MM.1S (cell line): ENCODE data around the gene PDGFRB.
A peak's percentile ranks its signal among the peaks of the same experiment; 100 is the strongest.

ENCODE experiments used
- DNase-seq: peaks from one replicate; pipeline ENCODE4 v3.0.0-alpha.2; 2015
- H2AFZ ChIP-seq: fragments of 300-600 bp; sonication (generic); 2 replicates; pipeline ENCODE4 v1.6.0; 2016; ENCODE audit warnings: antibody characterized with exemption, low read length
- H3F3A ChIP-seq: fragments of 300-600 bp; sonication (generic); 2 replicates; pipeline ENCODE4 v1.6.1; 2016; ENCODE audit warnings: mild to moderate bottlenecking, antibody characterized with exemption, low read length, moderate library complexity, mixed read lengths; ENCODE audit not compliant: insufficient read depth
- H3K27ac ChIP-seq: fragments of 300-600 bp; sonication (generic); 2 replicates; pipeline ENCODE4 v1.5.1; 2016; ENCODE audit warnings: mild to moderate bottlenecking, low read length
- H3K27me3 ChIP-seq: fragments of 300-600 bp; sonication (generic); replicated peaks from 2 replicates; pipeline ENCODE4 v1.6.0; 2016; ENCODE audit warnings: low read length; ENCODE audit not compliant: insufficient read depth
- H3K36me3 ChIP-seq: fragments of 300-600 bp; sonication (generic); replicated peaks from 2 replicates; pipeline ENCODE4 v1.6.1; 2016; ENCODE audit warnings: mild to moderate bottlenecking, low read length, mixed read lengths; ENCODE audit not compliant: insufficient read depth
- H3K4me1 ChIP-seq: fragments of 300-600 bp; sonication (generic); 2 replicates; pipeline ENCODE4 v1.6.1; 2016; ENCODE audit warnings: low read length, mixed read lengths
- H3K4me2 ChIP-seq: fragments of 300-600 bp; sonication (generic); 2 replicates; pipeline ENCODE4 v1.6.0; 2016; ENCODE audit warnings: low read depth, low read length
- H3K4me3 ChIP-seq: fragments of 300-600 bp; sonication (generic); 2 replicates; pipeline ENCODE4 v1.5.1; 2016; ENCODE audit warnings: low read length, mixed read lengths
- H3K79me2 ChIP-seq: fragments of 300-600 bp; sonication (generic); 2 replicates; pipeline ENCODE4 v1.6.1; 2016; ENCODE audit warnings: mixed run types, low read length, mixed read lengths
- H3K9ac ChIP-seq: fragments of 300-600 bp; sonication (generic); 2 replicates; pipeline ENCODE4 v1.6.1; 2016; ENCODE audit warnings: low read length, mixed read lengths
- H3K9me2 ChIP-seq: fragments of 300-600 bp; sonication (generic); replicated peaks from 2 replicates; pipeline ENCODE4 v1.6.1; 2016; ENCODE audit warnings: mild to moderate bottlenecking, low read length, mixed read lengths; ENCODE audit not compliant: insufficient read depth
- H3K9me3 ChIP-seq: fragments of 300-600 bp; sonication (generic); replicated peaks from 2 replicates; pipeline ENCODE4 v1.6.1; 2016; ENCODE audit warnings: mild to moderate bottlenecking, low read length, mixed read lengths; ENCODE audit not compliant: insufficient read depth
- H4K20me1 ChIP-seq: fragments of 300-600 bp; sonication (generic); 2 replicates; pipeline ENCODE4 v1.6.1; 2016; ENCODE audit warnings: mild to moderate bottlenecking, low read length, moderate library complexity, mixed read lengths; ENCODE audit not compliant: insufficient read depth
- EZH2 ChIP-seq: fragments of 300-600 bp; sonication (generic); optimal IDR thresholded peaks from 2 replicates; pipeline ENCODE3; 2017; ENCODE audit warnings: low read depth, mild to moderate bottlenecking, antibody characterized with exemption, low read length, mixed read lengths
- EZH2phosphoT487 ChIP-seq: fragments of 300-600 bp; sonication (generic); IDR thresholded peaks from 2 replicates; pipeline ENCODE4 v1.6.1; 2018; ENCODE audit warnings: antibody characterized with exemption, low read length
- TF ChIP-seq, protein P1 (sequence below): fragments of 300-600 bp; sonication (generic); IDR thresholded peaks from 2 replicates; pipeline ENCODE4 v1.5.1; 2016; ENCODE audit warnings: antibody characterized with exemption, low read length, mixed read lengths

Gene PDGFRB

GRCh38 chr5:150156540-150156939 lies 895 bp upstream of the PDGFRB start:
- H3K4me2 ChIP-seq = peak overlapping the region; percentile 88
- H3F3A ChIP-seq = no peaks in the 10 kb centered on the region
- H3K9ac ChIP-seq = no peak overlapping the region
- H3K79me2 ChIP-seq = no peaks in the 10 kb centered on the region
- H3K4me1 ChIP-seq = no peaks in the 10 kb centered on the region
- no peak overlapping the region for H3K27ac ChIP-seq
- H4K20me1 ChIP-seq = no peaks in the 10 kb centered on the region
- no peak for DNase-seq
- peak overlapping the region; percentile 69; the same call in 1 of the 2 replicates for H3K4me3 ChIP-seq
- no peaks in the 10 kb centered on the region for H3K36me3 ChIP-seq
- no peaks in the 10 kb centered on the region for H3K9me3 ChIP-seq
- TF ChIP-seq EZH2phosphoT487 (no peak), EZH2 (no peak)
- TF ChIP-seq, protein P1, sequence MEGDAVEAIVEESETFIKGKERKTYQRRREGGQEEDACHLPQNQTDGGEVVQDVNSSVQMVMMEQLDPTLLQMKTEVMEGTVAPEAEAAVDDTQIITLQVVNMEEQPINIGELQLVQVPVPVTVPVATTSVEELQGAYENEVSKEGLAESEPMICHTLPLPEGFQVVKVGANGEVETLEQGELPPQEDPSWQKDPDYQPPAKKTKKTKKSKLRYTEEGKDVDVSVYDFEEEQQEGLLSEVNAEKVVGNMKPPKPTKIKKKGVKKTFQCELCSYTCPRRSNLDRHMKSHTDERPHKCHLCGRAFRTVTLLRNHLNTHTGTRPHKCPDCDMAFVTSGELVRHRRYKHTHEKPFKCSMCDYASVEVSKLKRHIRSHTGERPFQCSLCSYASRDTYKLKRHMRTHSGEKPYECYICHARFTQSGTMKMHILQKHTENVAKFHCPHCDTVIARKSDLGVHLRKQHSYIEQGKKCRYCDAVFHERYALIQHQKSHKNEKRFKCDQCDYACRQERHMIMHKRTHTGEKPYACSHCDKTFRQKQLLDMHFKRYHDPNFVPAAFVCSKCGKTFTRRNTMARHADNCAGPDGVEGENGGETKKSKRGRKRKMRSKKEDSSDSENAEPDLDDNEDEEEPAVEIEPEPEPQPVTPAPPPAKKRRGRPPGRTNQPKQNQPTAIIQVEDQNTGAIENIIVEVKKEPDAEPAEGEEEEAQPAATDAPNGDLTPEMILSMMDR = no peak
- no peaks in the 10 kb centered on the region for H3K9me2 ChIP-seq
- no peaks in the 10 kb centered on the region for H3K27me3 ChIP-seq
- peak overlapping the region; percentile 72 for H2AFZ ChIP-seq

GRCh38 chr5:150156027-150156368 lies 353 bp upstream of the PDGFRB start:
- DNase-seq = no peak
- TF ChIP-seq, protein P1 = no peak
- no peak for TF ChIP-seq EZH2
- TF ChIP-seq EZH2phosphoT487 = no peak
- H3K9me2 ChIP-seq = no peaks in the 10 kb centered on the region
- no peaks in the 10 kb centered on the region for H3K79me2 ChIP-seq
- H3K9me3 ChIP-seq = no peaks in the 10 kb centered on the region
- H4K20me1 ChIP-seq = no peaks in the 10 kb centered on the region
- H3K9ac ChIP-seq = peak overlapping the region; percentile 53; the same call in 1 of the 2 replicates
- H3K36me3 ChIP-seq = no peaks in the 10 kb centered on the region
- peak overlapping the region; percentile 72 for H2AFZ ChIP-seq
- peak overlapping the region; percentile 69 for H3K4me3 ChIP-seq
- no peaks in the 10 kb centered on the region for H3K4me1 ChIP-seq
- H3K27me3 ChIP-seq = no peaks in the 10 kb centered on the region
- no peak overlapping the region for H3K27ac ChIP-seq
- H3F3A ChIP-seq = no peaks in the 10 kb centered on the region
- peak overlapping the region; percentile 88 for H3K4me2 ChIP-seq

GRCh38 chr5:150154618-150155128 lies 972 bp downstream of the PDGFRB start:
- H3K9me2 ChIP-seq = no peaks in the 10 kb centered on the region
- H3K9ac ChIP-seq = no peak overlapping the region
- no peaks in the 10 kb centered on the region for H4K20me1 ChIP-seq
- H3K4me2 ChIP-seq = no peak overlapping the region
- no peak overlapping the region for H3K27ac ChIP-seq
- TF ChIP-seq, protein P1 = no peak
- no peak for TF ChIP-seq EZH2phosphoT487
- no peak for TF ChIP-seq EZH2
- no peaks in the 10 kb centered on the region for H3K4me1 ChIP-seq
- H3K36me3 ChIP-seq = no peaks in the 10 kb centered on the region
- no peak overlapping the region for H2AFZ ChIP-seq
- no peak for DNase-seq
- H3F3A ChIP-seq = no peaks in the 10 kb centered on the region
- no peaks in the 10 kb centered on the region for H3K79me2 ChIP-seq
- H3K4me3 ChIP-seq = no peak overlapping the region
- H3K9me3 ChIP-seq = no peaks in the 10 kb centered on the region
- no peaks in the 10 kb centered on the region for H3K27me3 ChIP-seq
